Posterior cingulate gyrus (tissue), 11 donors: ENCODE results near the gene DOK1.
A peak's percentile ranks its signal among the peaks of the same experiment; 100 is the strongest.

Experiments
- DNase-seq, 10 donors: peaks; one replicate each; pipeline versions ENCODE4 v3.0.0 to v3.0.0-alpha.2; 2020 to 2021; ENCODE audit warnings: mixed read lengths in 3 of 10
- intact Hi-C: fragments of 100-400 bp; cut with DNase I; formaldehyde crosslinking; loops from one replicate; pipeline ENCODE4 v1.15.1; 2023

Gene DOK1

DNA sequence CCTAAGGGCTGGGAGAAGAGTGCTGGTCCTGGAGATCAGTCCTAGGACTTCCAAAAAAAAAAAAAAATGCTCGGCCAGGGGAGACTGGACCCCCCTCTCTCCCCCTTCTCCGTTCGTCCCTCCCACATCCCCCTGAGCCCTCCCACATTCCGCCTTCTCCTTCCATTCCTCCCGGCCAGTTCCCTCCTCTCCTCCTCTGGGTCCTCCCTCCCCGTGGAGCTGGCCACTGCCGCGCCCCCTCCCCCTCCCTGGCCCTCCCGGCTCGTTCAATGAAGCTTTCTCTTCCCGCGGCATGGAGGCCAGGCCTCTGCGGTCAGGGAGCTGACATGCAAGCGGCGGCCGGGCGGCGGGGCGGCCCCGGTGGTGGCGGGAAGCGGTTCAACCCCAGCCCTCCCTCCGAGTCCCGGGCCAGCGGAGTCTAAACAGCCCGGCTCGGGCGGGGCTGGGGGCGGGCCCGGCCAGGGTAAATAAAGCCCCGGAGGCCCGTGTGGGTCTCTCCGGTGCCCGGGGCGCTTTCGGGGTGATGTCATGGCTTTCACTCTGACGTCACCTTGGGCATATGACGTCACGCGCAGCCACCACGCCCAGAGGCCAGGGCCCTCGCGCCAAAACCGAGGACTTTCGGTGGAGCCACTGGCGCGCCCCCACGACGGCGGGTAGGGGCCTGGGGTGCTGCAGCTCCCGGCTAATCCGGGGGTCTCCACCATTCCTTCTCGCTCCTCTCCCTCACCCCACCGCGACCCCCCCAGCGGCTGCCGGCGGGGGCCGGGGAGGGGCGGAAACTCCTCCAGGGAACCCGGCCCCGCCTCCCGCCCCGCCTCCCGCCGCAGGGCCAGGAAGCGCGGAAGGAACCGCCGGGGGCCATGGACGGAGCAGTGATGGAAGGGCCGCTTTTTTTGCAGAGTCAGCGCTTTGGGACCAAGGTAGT, at the start of gene DOK1, which contains the start of gene LOXL3:
Gene DOK1 (plus strand): TSS at position 829 of the 928 bp plus-strand sequence. CDS start 35 bp downstream, at position 864.
Gene LOXL3 (minus strand): TSS at position 51 of the 928 bp plus-strand sequence. CDS start 1,308 bp downstream, outside the sequence.
- DNase-seq, result peak; percentile 51 to 95 (median 74)
- intact Hi-C loops, result no loop called here

DNA sequence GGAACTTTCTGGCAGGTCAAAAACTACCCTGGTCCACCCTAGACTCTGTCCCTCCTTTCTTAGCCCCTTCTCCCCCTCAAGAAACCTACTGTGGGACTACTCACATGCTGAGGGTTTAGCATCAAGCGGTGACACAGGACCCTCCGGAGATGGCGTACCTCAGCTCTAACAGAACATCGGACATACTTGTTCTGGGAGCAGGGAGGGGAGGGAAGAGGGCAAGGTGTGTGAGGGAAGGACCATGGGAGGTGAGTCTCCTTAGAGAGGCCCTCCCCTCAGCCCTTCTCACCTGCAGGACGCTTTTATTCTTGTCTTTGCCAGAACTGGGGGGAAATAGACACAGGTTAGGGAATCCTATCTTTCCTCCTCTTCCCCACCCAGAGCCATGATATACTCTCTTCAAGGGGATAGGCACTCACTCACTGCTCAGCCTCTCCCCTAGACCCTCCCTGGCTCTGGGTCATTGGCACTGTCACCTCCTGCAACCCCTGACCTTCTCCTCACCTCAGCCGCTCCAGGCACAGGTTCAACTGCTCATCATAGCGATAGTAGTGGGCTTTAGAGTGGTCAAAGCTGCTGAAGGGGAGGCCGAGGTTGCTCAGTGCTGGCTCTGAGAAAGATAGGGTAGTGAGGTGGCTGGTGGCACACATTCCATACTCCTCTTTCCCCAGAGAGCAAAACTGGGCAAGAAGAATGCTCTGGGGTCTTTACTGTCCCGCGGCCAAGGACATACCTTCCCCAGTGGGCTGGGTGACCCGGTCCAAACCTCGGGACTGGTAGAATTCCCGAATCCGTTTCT, 48.9 kb upstream of the DOK1 start:
- DNase-seq, result peak in 2 of 10 donors; percentile 31 to 75
- intact Hi-C loops, result no loop called here

DNA sequence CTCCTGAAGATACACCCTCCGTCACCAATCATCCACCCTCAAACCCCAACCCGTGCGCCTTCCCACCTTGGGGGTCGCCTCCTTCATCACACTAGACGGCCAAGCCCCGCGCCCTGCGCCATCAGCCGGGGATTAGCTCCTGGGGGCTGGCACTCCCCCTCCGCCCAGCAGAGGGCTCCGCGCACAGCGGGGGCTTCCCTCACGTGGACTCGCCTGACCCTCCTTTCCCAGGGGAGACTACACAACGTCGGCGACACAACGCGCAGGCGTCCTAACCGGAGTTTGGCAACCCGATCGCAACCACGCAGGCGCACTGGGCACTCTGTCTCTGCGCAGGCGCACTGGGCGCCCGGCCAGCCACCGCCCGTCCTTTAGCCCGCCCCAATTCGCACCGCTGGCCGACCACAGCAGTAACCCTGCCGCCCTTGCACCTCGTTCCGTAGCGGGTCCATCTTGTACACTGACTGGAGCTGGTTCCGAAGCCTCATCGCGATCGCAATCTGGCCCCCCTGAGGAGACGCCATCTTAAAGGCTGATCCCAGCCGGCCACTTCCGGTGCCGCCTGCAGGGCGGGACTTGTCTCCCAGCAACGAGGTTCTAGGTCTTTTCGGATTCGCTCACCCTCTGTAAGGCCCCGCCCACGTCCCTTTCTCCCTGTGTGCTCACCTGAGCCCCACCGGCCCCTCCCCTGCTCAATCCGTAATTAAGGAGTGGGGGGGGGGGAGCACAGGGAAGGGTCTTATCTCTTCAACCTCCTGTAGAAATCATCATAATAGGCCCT, 47.2 kb upstream of the DOK1 start, which contains the start of gene PCGF1:
Gene PCGF1 (minus strand): TSS at position 551 of the 781 bp plus-strand sequence. CDS start 27 bp downstream, at position 524.
- DNase-seq, result peak; percentile 91 to 99 (median 98)
- intact Hi-C loops, result loop anchor here (1.0 kb wide), 1 partner anchor 24 kb away; the partner anchor contains the start of gene TTC31

DNA sequence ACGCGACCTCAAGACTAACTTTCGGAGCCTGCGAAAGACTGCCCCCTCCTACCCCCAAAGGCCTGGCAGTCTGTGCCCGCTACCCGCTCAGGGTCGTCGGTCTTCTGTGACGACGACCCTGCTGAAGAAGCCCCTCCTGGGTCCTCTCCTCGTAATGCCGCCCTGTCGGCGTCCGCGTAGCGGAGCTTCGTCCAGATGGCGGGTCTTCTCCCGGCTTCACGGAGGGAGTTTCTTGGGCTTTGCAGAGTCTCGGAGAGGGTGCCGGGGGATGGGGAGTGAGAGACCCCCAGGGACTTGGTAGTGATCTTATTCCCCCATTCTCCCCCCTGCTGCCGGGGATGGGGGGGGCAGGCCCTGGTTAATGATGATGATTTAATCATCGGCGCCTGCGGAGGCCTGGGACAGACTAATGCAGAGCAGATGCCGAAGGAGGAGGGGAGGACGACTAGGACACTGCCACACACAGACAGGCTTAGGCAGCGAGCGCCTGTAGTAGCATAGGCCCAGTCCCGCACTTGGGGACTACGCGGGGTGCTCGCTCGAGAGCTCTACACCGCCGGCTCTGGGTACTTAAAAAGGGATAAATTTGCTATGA, 46.5 kb upstream of the DOK1 start:
- intact Hi-C loops, result loop anchor here (1.0 kb wide), 2 partner anchors 21 to 25 kb away; partner anchors contain the start of genes AUP1, HTRA2 and TTC31
- DNase-seq, result peak in 4 of 10 donors; percentile 15 to 87 (median 66)

DNA sequence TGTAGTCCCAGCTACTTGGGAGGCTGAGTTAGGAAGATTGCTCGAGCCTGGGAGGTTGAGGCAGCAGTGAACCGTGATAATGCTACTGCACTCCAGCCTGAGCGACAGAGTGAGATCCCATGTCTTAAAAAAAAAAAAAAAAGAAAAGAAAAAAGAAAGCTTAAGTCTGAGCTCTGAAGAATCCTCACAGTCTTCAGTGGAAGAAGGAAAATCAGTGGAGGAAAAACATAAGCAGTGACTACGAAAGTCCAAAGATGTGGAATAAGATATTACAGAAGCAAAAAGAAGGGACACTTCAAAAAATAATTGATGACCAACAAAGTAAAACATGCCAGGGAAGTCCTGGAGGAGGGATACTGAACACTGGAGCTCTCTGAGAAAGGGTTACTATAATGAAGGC, 44.2 kb upstream of the DOK1 start:
- intact Hi-C loops, result no loop called here
- no peak for DNase-seq

DNA sequence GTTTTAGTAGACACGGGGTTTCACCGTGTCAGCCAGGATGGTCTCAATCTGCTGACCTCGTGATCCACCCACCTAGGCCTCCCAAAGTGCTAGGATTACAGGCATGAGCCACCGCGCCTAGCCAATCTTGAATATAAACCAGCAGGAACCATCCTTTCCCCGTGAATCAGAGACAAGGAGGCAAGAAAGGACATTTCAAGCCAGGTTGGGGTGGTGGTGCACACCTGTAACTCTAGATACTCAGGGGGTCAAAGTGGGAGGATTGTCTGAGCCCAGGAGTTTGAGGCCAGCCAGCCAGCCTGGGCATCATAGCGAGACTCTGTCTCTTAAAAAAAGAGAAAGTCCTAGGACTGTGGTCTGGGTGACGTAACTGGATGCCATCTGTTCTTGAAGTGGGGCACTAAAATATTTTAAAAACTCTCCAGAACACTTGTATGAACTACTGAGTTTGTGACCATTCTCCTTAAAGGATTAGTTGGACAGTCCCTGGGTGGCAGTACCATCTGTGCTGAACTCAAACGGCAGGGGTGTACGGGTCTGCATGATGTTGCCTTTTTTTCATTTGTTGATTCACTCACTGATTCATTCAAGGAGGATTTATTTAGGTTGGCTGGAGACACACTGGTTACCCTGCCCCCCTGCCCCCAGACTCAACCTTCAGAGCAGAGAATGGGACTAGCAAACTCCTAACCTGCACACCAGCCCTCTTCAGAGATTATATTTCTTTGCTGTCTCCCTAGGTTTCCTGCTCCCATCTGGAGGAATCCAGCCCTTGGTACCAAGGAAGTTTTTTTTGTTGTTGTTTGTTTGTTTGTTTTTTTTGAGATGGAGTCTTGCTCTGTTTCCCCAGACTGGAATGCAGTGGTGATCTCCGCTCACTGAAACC, 43.2 kb upstream of the DOK1 start:
- intact Hi-C loops, result no loop called here
- peak in 2 of 10 donors; percentile 8 to 35 for DNase-seq

DNA sequence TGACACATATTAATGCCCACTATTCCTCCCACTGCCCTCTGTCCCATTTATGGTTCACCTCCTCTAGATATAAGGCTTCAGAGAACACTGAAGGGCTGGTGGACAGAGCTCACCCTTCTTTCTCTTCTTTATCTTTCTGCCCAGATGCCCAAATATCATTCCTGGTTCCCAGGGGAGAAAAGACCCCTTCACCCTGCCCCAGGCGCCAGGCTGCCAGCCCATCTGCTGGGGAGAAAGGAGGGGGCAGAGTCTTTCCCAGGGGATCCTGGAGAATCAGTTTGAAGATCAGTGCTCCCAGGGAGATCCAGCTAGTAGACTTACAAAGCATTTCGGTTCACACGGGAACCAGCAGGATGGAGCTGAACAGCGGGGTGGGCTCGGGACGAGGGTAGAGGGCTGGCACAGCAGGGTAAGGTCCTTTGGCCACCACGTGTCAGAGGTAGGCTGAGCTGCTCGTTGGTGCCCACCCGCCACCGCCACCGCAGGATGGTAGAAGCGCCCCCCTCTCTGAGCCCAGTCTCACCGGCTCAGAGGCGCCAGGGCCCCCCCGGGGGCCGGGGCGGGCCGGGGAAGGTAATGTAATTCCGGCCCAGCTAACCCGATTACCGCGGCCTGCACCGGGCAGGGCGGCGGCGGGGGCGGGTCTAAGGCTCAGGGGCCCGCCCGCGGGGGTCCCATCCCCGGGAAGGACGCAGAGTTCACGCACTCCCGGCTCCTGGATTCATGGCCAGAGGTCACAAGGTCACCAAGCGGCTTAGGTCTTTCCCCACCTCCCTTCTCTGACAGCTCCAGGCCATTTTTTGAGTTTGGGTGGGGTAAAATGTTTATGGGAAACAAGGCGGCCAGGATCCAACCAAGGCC, 41.5 kb upstream of the DOK1 start:
- intact Hi-C loops, result no loop called here
- peak in 2 of 10 donors; percentile 33 to 59 for DNase-seq

DNA sequence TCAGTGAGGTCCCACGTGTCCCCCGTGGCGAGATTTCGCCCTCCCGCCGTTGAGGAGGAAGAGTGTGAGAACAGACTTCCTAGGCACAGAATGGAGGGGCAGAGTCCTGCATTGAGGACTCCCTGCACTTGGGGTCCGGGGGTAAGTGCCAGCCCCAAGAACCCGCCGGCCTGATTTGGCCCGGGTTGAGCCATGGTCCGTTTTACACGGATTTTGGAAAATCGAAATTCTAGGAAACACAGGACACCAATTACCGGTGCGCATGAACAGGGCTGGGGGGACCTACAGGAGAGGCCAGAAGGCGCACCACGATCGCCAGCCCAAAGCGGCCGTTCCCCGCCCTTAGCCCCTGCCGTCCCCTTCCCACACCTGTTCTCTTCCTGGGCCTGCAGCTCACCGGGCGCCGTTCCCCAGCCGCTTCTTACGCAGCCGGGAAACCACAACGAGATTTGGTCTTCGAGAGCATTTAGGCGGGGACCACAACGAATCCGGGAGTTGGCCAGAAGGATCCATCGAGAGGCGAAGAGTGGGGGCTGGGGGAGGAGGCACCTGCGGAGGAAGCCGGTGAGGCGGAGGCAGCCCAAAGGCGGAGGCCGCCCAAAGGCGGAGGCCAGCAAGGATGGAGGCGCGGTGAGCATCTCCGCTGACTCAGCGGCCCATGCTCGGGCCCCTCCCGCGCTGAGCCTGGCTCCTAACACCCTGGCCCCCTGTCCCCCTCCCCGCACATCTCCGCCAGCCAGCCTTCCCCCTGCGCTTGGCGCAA, 40.7 kb upstream of the DOK1 start:
- peak in 1 of 10 donors; percentile 72 for DNase-seq
- intact Hi-C loops, result no loop called here

DNA sequence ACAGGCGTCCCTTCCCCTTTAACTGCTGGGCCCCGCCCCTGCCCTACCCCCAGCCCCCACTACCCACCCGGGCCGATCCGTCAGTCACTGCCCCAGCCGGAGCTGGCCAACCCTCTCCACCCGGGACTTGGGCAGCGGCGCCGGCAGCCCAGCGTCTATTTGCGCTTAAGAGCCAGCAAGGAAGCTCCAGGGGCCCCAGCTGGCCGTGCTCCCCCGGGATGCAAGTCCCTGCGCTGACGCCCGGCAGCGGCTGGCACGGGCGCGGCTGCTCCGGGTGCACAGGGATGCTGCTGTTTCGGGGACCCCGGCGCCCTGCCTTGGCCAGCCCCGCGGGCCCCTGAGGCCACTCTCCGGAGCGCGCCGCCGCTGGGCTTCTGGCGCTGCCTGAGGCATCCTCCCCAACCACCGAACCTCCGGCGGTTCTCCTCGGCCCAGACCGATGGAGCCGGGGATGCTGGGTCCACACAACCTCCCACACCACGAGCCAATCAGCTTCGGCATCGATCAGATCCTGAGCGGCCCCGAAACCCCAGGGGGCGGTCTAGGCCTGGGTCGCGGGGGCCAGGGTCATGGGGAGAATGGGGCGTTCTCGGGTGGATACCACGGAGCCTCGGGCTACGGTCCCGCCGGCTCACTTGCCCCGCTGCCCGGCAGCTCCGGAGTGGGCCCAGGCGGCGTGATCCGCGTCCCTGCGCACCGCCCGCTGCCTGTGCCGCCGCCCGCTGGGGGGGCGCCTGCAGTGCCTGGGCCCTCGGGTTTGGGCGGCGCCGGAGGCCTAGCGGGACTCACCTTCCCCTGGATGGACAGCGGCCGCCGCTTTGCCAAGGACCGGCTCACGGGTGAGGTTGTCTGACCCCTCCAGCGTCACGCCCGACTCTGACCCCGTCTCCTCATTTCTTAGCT, 39.9 kb upstream of the DOK1 start, which contains the start of gene TLX2:
Gene TLX2 (plus strand): TSS at position 83 of the 903 bp plus-strand sequence. CDS start 357 bp downstream, at position 440.
- peak in 1 of 10 donors; percentile 73 for DNase-seq
- intact Hi-C loops, result no loop called here

DNA sequence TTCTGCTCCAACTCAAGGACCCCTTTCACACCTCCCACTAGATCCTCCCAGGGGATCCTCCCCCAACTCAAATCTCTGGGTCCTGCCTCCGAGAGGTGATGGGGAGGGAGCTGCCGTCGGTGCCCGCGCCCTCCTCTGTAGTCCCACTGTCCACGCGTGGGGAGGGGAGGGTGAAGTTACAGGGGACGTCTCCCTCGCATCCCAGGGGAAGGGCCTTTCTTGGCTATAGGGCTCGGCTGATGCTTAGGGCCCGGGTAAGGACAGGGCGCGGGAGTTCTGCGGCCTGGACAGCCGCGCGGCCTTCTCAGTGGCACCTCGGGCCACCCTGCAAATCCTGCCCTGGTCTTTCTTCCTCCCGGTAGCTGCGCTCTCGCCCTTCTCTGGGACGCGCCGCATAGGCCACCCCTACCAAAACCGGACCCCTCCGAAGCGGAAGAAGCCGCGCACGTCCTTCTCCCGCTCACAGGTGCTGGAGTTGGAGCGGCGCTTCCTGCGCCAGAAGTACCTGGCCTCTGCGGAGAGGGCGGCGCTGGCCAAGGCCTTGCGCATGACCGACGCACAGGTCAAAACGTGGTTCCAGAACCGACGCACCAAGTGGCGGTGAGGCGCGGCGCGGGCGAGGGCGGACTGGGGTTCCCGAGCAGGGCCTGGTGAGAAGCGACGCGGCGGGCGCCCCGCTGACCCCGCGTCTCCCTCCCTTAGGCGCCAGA, 39.1 kb upstream of the DOK1 start:
- peak in 2 of 10 donors; percentile 53 to 59 for DNase-seq
- intact Hi-C loops, result no loop called here

DNA sequence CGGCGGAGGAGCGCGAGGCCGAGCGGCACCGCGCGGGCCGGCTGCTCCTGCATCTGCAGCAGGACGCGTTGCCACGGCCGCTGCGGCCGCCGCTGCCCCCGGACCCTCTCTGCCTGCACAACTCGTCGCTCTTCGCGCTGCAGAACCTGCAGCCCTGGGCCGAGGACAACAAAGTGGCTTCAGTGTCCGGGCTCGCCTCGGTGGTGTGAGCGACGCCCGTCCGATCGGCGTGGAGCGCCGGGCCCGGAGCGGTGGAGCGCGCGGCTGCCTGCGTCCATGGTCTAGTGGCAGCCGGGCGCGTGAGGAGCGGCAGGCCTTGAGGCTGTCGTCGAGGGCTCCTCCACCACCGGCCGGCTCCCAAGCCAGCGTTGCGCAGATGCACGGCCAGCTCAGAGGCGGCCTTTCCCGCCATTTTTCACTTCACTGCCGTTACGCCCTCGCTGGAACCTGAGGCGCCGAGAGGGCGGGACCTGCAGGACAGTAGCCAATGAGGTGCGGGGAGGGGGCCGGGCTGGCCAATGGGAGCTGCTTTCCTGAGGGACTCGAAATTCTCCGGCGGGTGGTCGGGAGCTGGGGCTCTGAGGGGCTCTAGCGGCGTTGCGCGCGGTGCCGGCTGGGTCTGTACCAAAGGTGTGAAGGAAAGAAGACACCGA, 38.4 kb upstream of the DOK1 start:
- intact Hi-C loops, result no loop called here
- peak in 6 of 10 donors; percentile 27 to 92 (median 68) for DNase-seq

DNA sequence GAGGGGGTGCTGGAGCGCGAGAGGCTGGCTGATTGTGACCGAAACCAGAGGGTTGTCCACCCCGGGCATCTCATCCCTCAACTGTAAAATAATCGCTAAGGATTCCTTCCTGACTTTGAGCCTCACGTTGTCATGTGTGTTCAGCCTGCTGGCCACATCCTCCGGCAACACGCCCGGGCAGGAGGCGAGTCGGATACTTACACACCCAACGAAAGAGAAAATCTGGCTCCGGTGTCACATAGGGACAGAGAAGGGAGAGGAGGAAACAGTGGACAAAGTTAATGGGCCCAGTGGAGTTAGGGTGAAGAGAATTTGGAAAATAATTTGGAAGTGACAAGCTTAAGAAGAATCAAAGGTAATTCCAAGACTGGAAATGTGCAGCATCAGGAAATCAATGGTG, 37.9 kb upstream of the DOK1 start:
- intact Hi-C loops, result no loop called here
- DNase-seq, result no peak

DNA sequence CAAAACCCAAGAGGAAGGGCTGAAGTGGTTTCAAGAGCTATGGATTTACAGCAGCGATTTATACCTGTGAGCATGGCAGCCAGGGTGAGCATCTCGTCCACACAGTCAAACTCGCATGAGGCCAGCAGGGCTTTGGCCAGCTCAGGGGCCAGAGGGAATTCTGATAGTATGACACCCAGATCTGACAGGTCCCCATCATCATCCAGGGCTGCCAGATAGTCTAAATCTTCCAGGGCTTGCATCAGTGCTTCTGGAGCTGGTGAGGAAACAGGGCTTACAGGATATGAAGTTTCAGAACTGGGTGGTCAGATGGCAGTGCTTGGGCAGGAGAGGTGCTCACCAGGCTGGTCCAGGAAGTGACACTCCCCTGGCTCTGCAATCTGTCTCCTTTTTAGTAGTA, 32.0 kb upstream of the DOK1 start:
- DNase-seq, result no peak
- intact Hi-C loops, result no loop called here

DNA sequence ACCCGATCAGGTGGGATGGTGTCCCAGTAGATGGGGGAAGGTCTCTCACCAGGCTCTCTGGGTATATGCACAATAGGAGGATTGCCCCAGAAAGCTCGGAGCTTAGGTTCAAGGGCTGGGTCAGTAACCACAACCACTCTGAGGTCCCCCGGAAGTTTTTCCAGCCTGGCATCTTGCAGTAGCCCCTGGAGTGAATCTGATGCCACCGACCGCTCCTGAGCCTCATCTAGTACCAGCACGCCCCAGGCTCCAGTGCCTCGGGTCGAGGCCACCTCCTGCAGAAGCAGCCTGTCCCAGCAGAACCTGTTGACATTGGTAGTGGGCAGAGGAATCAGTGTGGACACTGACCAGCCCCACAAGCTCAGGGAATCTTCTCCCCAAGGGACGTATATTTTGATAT, 30.5 kb upstream of the DOK1 start:
- no peak for DNase-seq
- intact Hi-C loops, result no loop called here
